ENCODE results near the gene PKD1L1.

The PKD1L1 gene

GRCh38 chr7:47780555-47780954, 167.7 kb downstream of the PKD1L1 start:
- Histone ChIP-seq H3K27ac (no peak overlapping the region), H3K4me3 (ENCODE audit: low read depth in 1 of 2, low read length in 1 of 2) (no peak overlapping the region), H3K36me3 (no peaks in the 10 kb centered on the region), H3K27me3 (peaks cover 4% of the 10 kb centered on the region), H3K4me1 (ENCODE audit: control insufficient read depth in 1 of 2, insufficient read depth in 1 of 2, low read depth in 1 of 2, low read length in 1 of 2) (no peaks in the 10 kb centered on the region), H3K9me3 (no peaks in the 10 kb centered on the region)
- TF ChIP-seq, protein P1, sequence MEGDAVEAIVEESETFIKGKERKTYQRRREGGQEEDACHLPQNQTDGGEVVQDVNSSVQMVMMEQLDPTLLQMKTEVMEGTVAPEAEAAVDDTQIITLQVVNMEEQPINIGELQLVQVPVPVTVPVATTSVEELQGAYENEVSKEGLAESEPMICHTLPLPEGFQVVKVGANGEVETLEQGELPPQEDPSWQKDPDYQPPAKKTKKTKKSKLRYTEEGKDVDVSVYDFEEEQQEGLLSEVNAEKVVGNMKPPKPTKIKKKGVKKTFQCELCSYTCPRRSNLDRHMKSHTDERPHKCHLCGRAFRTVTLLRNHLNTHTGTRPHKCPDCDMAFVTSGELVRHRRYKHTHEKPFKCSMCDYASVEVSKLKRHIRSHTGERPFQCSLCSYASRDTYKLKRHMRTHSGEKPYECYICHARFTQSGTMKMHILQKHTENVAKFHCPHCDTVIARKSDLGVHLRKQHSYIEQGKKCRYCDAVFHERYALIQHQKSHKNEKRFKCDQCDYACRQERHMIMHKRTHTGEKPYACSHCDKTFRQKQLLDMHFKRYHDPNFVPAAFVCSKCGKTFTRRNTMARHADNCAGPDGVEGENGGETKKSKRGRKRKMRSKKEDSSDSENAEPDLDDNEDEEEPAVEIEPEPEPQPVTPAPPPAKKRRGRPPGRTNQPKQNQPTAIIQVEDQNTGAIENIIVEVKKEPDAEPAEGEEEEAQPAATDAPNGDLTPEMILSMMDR (IDR thresholded peaks at IDR 0.05) = no peak

DNA sequence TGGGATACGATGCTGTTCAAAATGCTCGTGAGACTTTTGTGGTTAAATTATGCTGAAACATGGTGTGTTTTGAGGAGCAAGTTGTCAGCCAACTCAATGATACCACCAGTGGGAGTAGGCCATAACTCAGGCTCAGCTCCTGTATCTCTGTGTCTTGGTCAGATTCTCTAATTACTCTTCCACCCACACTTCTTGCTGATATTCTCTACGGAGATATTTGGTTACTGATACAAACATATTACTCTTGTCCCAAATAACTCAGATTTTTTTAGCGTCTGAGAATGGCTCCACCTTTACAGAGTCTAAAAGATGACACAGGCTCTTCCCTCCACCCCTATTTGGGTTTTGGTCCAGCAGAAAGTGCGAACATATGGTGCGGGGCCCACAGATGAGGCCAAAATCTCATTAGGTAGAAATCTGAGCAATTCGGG, 168.9 kb downstream of the PKD1L1 start:
- Histone ChIP-seq H3K27me3 (peaks cover 4% of the 10 kb centered on the region), H3K27ac (no peak overlapping the region), H3K9me3 (no peaks in the 10 kb centered on the region), H3K4me1 (ENCODE audit: control insufficient read depth in 1 of 2, insufficient read depth in 1 of 2, low read depth in 1 of 2, low read length in 1 of 2) (no peaks in the 10 kb centered on the region), H3K4me3 (ENCODE audit: low read depth in 1 of 2, low read length in 1 of 2) (no peak overlapping the region), H3K36me3 (no peaks in the 10 kb centered on the region)
- TF ChIP-seq, protein P1 (IDR thresholded peaks at IDR 0.05) = no peak

- Histone ChIP-seq H3K4me1 (ENCODE audit: control insufficient read depth in 1 of 2, insufficient read depth in 1 of 2, low read depth in 1 of 2, low read length in 1 of 2) (no peaks in the 10 kb centered on the region), H3K36me3 (no peaks in the 10 kb centered on the region), H3K27me3 (peaks cover 4% of the 10 kb centered on the region), H3K4me3 (ENCODE audit: low read depth in 1 of 2, low read length in 1 of 2) (no peak overlapping the region), H3K9me3 (no peaks in the 10 kb centered on the region), H3K27ac (no peak overlapping the region)
- TF ChIP-seq, protein P1 (IDR thresholded peaks at IDR 0.05) = no peak
Observed at GRCh38 chr7:47778153-47778661, 170.1 kb downstream of the PKD1L1 start.

- no peaks in the 10 kb centered on the region for H3K4me1 ChIP-seq (ENCODE audit: control insufficient read depth in 1 of 2, insufficient read depth in 1 of 2, low read depth in 1 of 2, low read length in 1 of 2)
- H3K27ac ChIP-seq = no peak overlapping the region
- H3K9me3 ChIP-seq = no peaks in the 10 kb centered on the region
- no peaks in the 10 kb centered on the region for H3K36me3 ChIP-seq
- TF ChIP-seq, protein P1 (IDR thresholded peaks at IDR 0.05) = no peak
- H3K4me3 ChIP-seq (ENCODE audit: low read depth in 1 of 2, low read length in 1 of 2) = no peak overlapping the region
- peaks cover 4% of the 10 kb centered on the region for H3K27me3 ChIP-seq
Observed at GRCh38 chr7:47777531-47778152, 170.6 kb downstream of the PKD1L1 start.

- peaks cover 4% of the 10 kb centered on the region for H3K27me3 ChIP-seq
- no peaks in the 10 kb centered on the region for H3K36me3 ChIP-seq
- TF ChIP-seq, protein P1 (IDR thresholded peaks at IDR 0.05) = no peak
- H3K4me3 ChIP-seq (ENCODE audit: low read depth in 1 of 2, low read length in 1 of 2) = no peak overlapping the region
- H3K9me3 ChIP-seq = no peaks in the 10 kb centered on the region
- no peaks in the 10 kb centered on the region for H3K4me1 ChIP-seq (ENCODE audit: control insufficient read depth in 1 of 2, insufficient read depth in 1 of 2, low read depth in 1 of 2, low read length in 1 of 2)
- no peak overlapping the region for H3K27ac ChIP-seq
Observed at GRCh38 chr7:47776335-47776734, 171.9 kb downstream of the PKD1L1 start.

All from neutrophil (primary cell).